ENCODE results near the gene FBXO47. TPM values are rescaled to one million over a fixed set of nuclear protein-coding genes. Genes with fewer than 3 reads are reported as not detected.

Gene FBXO47
- not detected for total RNA-seq
- not detected for polyA plus RNA-seq
- long read RNA-seq, donor 1, partial matches to known transcripts = 1 of 1 reads
- long read RNA-seq, donor 1, other reads (novel, unspliced or antisense) = 0 of 1 reads
- long read RNA-seq, donor 2 = 0 reads
- long read RNA-seq, donor 3 = 0 reads
- long read RNA-seq, donor 4 = 0 reads

DNA sequence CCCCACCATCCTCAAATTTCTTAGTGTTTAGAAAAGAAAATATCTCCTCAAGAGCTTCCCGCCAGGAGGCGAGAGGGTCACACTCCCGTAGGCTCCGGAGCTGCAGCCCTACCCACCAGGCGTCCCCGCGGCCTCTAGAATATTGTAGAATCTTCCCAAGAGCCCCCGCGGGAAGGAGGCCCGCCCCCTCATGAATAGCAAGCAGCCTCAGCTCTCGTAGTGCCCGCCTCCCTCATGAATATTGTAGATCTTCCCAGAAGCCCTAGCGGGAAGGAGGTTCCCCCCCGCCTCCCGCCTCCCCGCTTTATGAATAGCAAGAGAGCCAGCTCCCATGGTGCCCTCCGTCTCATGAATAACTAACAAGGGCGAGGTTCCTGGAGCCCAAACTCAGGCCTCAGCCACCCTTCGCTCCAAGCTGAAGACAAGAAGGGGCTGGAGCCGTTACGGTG, at the start of gene FBXO47:
TSS of gene FBXO47 (minus strand) at position 114 of the 449 bp plus-strand sequence. CDS start 4,378 bp downstream, outside the sequence.
- H3K27ac ChIP-seq (ENCODE audit: low read length) = peak within 1 kb of the TSS; percentile 87
- intact Hi-C loops (cut with DNase I) = no loop called here
- WGBS = 6% methylated on average over 21 of the region's 21 CpGs
- no peaks in the 10 kb centered on the region for H3K9me3 ChIP-seq (ENCODE audit: control insufficient read depth, low read length)
- DNase-seq = peak; percentile 95 to 98 (median 97)
- no peaks in the 10 kb centered on the region for H3K4me1 ChIP-seq (ENCODE audit: control insufficient read depth, insufficient read depth, low read length)
- peak within 1 kb of the TSS; percentile 18 for H3K4me3 ChIP-seq (ENCODE audit: low read length)
- H3K27me3 ChIP-seq (ENCODE audit: control insufficient read depth, insufficient read depth) = no peaks in the 10 kb centered on the region
- peak; percentile 99 for ATAC-seq

- H3K27me3 ChIP-seq (ENCODE audit: control insufficient read depth, insufficient read depth) = no peaks in the 10 kb centered on the region
- 60% methylated on average over 9 of the region's 9 CpGs for WGBS
- no peak overlapping the region for H3K4me3 ChIP-seq (ENCODE audit: low read length)
- intact Hi-C loops (cut with DNase I) = no loop called here
- H3K4me1 ChIP-seq (ENCODE audit: control insufficient read depth, insufficient read depth, low read length) = no peaks in the 10 kb centered on the region
- DNase-seq (peak in 1 of 3 donors; percentile 53), ATAC-seq (peak; percentile 28 to 43)
- no peak overlapping the region for H3K27ac ChIP-seq (ENCODE audit: low read length)
- H3K9me3 ChIP-seq (ENCODE audit: control insufficient read depth, low read length) = no peaks in the 10 kb centered on the region
Observed at GRCh38 chr17:39016193-39017153, 49.3 kb upstream of the FBXO47 start.

- DNase-seq (peak; percentile 31 to 62 (median 52)), ATAC-seq (no peak)
- Histone ChIP-seq H3K9me3 (ENCODE audit: control insufficient read depth, low read length) (no peaks in the 10 kb centered on the region), H3K4me3 (ENCODE audit: low read length) (no peak overlapping the region), H3K27me3 (ENCODE audit: control insufficient read depth, insufficient read depth) (no peaks in the 10 kb centered on the region), H3K4me1 (ENCODE audit: control insufficient read depth, insufficient read depth, low read length) (no peaks in the 10 kb centered on the region), H3K27ac (ENCODE audit: low read length) (no peak overlapping the region)
- intact Hi-C loops (cut with DNase I) = no loop called here
- WGBS = 78% methylated on average over 11 of the region's 11 CpGs
Observed at GRCh38 chr17:39015546-39015935, 48.3 kb upstream of the FBXO47 start.

- Histone ChIP-seq H3K4me1 (ENCODE audit: control insufficient read depth, insufficient read depth, low read length) (no peaks in the 10 kb centered on the region), H3K27me3 (ENCODE audit: control insufficient read depth, insufficient read depth) (no peaks in the 10 kb centered on the region), H3K4me3 (ENCODE audit: low read length) (no peak overlapping the region), H3K27ac (ENCODE audit: low read length) (peak overlapping the region; percentile 61), H3K9me3 (ENCODE audit: control insufficient read depth, low read length) (no peaks in the 10 kb centered on the region)
- peak; percentile 43 to 47 for ATAC-seq
- intact Hi-C loops (cut with DNase I) = no loop called here
- 73% methylated on average over 13 of the region's 13 CpGs for WGBS
- DNase-seq = peak in 1 of 3 donors; percentile 50
Observed at GRCh38 chr17:39014795-39015545, 47.8 kb upstream of the FBXO47 start.

DNA sequence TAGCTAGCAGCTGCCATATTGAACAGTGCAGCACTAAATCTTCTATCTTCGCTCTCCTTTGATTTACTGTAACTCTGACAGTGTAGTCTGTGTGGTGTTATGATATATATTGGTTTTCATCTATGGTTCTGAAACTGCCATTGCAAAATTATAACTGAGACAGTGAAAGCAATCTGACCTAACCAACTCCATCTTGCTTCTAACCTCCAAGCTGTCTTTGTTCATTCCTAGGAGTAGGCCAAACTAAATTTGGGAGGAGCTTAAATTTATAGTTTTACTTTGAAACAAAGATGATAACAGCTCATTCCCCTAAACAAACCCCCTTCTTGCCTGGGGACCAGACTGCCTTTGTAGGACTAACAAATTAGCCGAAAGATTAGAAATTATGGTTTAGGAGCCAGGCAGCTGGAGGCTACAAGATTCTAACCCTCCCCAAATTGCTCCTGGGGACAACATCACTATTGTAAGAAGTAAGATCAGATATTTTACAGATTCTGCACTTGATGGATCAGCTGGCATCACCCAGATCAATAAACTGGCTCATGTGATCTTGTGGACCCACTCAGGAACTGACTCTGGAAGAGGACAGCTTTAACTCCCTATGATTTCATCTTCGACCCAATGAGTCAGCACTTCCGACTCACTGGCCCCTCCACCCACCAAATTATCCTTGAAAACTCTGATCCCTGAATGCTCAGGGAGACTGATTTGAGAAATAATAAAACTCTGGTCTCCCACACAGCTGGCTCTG, 47.0 kb upstream of the FBXO47 start:
- WGBS = 62% methylated on average over 4 of the region's 4 CpGs
- Histone ChIP-seq H3K27ac (ENCODE audit: low read length) (peak overlapping the region; percentile 61), H3K4me1 (ENCODE audit: control insufficient read depth, insufficient read depth, low read length) (no peaks in the 10 kb centered on the region), H3K27me3 (ENCODE audit: control insufficient read depth, insufficient read depth) (no peaks in the 10 kb centered on the region), H3K4me3 (ENCODE audit: low read length) (no peak overlapping the region), H3K9me3 (ENCODE audit: control insufficient read depth, low read length) (no peaks in the 10 kb centered on the region)
- intact Hi-C loops (cut with DNase I) = no loop called here
- peak; percentile 39 to 75 for ATAC-seq
- no peak for DNase-seq

DNA sequence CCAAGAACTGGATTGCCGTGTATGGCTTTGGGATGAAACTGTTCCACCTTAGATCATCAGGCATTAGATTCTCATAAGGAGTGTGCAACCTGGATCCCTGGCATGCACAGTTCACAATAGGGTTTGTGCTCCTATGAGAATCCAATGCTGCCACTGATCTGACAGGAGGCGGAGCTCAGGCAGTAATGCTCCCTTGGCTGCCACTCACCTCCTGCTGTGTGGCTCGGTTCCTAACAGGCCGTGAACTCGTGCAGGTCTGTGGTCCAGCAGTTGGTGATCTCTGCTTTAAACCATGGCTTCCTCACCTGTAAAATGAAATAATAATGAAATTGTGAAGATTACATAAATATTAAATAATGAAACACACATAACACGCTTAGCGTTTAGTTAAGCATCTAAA, 45.5 kb upstream of the FBXO47 start:
- no peak overlapping the region for H3K27ac ChIP-seq (ENCODE audit: low read length)
- no peaks in the 10 kb centered on the region for H3K27me3 ChIP-seq (ENCODE audit: control insufficient read depth, insufficient read depth)
- intact Hi-C loops (cut with DNase I) = no loop called here
- no peak overlapping the region for H3K4me3 ChIP-seq (ENCODE audit: low read length)
- no peaks in the 10 kb centered on the region for H3K9me3 ChIP-seq (ENCODE audit: control insufficient read depth, low read length)
- no peaks in the 10 kb centered on the region for H3K4me1 ChIP-seq (ENCODE audit: control insufficient read depth, insufficient read depth, low read length)
- ATAC-seq (no peak), DNase-seq (no peak)
- 93% methylated on average over 7 of the region's 7 CpGs for WGBS

DNA sequence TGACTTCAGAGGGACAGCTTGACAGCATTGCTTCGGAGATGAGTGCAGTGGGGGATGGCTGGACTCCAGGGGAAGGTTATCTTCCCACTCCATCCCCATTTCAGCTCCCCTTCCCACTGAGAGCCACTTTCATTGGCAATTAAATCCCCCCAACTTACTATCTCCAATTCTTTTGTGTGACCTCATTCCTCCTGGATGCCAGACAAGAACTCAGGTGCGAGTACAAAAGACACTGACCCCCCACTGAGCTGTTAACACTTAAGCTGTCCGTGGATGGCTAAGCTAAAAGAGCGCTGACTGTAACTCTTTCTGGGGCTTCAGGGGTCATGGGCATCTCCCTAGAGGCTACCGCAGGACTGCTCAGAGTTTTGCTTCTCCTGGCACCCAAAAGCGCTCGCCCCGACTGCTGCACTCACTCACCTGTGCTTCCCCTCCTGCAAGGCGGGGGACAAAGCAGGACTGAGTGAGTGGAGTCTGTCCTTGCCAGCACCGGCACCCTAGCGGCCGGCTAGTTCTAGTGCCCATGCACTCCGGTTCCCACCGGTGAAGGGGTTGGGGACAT, 44.8 kb upstream of the FBXO47 start:
- intact Hi-C loops (cut with DNase I) = no loop called here

GRCh38 chr17:39009581-39010001, 42.4 kb upstream of the FBXO47 start:
- DNase-seq (no peak), ATAC-seq (no peak)
- WGBS = 78% methylated on average over 3 of the region's 3 CpGs
- Histone ChIP-seq H3K9me3 (ENCODE audit: control insufficient read depth, low read length) (no peaks in the 10 kb centered on the region), H3K27ac (ENCODE audit: low read length) (no peak overlapping the region), H3K4me3 (ENCODE audit: low read length) (no peak overlapping the region), H3K27me3 (ENCODE audit: control insufficient read depth, insufficient read depth) (no peaks in the 10 kb centered on the region), H3K4me1 (ENCODE audit: control insufficient read depth, insufficient read depth, low read length) (no peaks in the 10 kb centered on the region)
- intact Hi-C loops (cut with DNase I) = no loop called here

More for the DNA sequence above, 44.8 kb upstream of the FBXO47 start:
- DNase-seq (no peak), ATAC-seq (no peak)
- Histone ChIP-seq H3K4me1 (ENCODE audit: control insufficient read depth, insufficient read depth, low read length) (no peaks in the 10 kb centered on the region), H3K9me3 (ENCODE audit: control insufficient read depth, low read length) (no peaks in the 10 kb centered on the region), H3K27ac (ENCODE audit: low read length) (no peak overlapping the region), H3K27me3 (ENCODE audit: control insufficient read depth, insufficient read depth) (no peaks in the 10 kb centered on the region), H3K4me3 (ENCODE audit: low read length) (no peak overlapping the region)
- WGBS = 66% methylated on average over 14 of the region's 14 CpGs

- intact Hi-C loops (cut with DNase I) = no loop called here
- Histone ChIP-seq H3K4me1 (ENCODE audit: control insufficient read depth, insufficient read depth, low read length) (no peaks in the 10 kb centered on the region), H3K9me3 (ENCODE audit: control insufficient read depth, low read length) (no peaks in the 10 kb centered on the region), H3K27ac (ENCODE audit: low read length) (no peak overlapping the region), H3K27me3 (ENCODE audit: control insufficient read depth, insufficient read depth) (no peaks in the 10 kb centered on the region), H3K4me3 (ENCODE audit: low read length) (no peak overlapping the region)
- WGBS = 84% methylated on average over 2 of the region's 2 CpGs
- DNase-seq (no peak), ATAC-seq (no peak)
Observed at GRCh38 chr17:39008633-39009032, 41.4 kb upstream of the FBXO47 start.

Measured in right cardiac atrium (tissue), 5 donors.